ENCODE results near the gene SNX17.

The SNX17 gene

DNA sequence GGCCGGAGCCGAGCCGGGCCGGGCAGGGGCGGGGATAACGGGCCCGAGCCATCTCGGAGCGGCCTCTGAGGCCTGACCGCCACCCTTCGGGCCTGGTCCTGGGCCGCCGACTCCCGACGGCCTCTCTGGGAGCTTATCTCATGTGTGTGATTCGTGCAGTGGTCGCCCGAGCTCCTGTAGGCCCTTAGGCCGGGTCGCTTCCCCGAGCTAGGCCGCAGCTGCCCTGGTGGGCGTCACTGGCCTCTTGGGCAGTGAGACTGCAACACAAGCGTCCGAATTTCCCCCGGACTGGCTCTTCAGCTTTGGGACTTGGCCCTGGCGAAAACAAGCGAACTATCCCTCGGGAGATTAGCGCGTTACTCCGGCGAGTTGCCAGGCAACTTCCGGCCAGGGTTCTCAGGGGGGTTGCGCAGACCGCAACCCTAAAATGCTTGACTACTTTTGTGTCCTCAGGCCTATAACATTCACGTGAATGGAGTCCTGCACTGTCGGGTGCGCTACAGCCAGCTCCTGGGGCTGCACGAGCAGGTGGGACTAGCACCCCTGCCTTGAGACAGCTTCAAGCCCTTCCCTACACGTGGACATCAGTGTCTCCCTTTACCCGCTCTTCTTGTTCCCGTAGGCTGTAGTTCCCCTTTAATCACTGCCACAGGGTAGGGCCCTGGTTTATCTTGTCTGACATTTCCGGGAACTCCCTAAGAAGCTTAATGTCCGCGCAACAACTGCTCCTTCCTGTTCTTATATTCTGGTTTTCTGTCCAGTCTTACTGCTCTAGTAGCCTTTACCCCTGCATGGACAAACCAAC, 602 bp downstream of the SNX17 start:
- TF ChIP-seq ZFX (IDR thresholded peaks at IDR 0.05) (peak; percentile 98), CTCF (conservative IDR thresholded peaks at IDR 0.05) (no peak)
- H3K27ac ChIP-seq: peak overlapping the region; percentile 95

GRCh38 chr2:27372937-27373336, 2.5 kb downstream of the SNX17 start:
- H3K27ac ChIP-seq: no peak overlapping the region
- TF ChIP-seq ZFX (IDR thresholded peaks at IDR 0.05): no peak
- TF ChIP-seq CTCF (conservative IDR thresholded peaks at IDR 0.05): no peak

DNA sequence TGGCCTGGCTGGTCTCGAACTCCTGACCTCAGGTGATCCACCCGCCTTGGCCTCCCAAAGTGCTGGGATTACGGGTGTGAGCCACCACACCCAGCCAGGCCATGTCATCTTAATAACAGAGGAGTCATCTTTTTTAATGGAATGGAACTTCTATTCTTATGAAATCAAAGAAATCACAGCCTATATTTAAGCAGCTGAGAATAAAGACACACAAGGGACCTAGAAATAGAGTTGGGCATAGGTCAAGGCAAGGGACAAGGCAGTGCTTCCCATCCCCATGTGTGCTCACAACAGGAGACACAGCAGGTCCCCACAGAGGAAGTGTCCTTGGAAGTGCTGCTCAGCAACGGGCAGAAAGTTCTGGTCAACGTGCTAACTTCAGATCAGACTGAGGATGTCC, 3.2 kb downstream of the SNX17 start:
- TF ChIP-seq ZFX (IDR thresholded peaks at IDR 0.05) (no peak), CTCF (conservative IDR thresholded peaks at IDR 0.05) (no peak)
- H3K27ac ChIP-seq: no peak overlapping the region

DNA sequence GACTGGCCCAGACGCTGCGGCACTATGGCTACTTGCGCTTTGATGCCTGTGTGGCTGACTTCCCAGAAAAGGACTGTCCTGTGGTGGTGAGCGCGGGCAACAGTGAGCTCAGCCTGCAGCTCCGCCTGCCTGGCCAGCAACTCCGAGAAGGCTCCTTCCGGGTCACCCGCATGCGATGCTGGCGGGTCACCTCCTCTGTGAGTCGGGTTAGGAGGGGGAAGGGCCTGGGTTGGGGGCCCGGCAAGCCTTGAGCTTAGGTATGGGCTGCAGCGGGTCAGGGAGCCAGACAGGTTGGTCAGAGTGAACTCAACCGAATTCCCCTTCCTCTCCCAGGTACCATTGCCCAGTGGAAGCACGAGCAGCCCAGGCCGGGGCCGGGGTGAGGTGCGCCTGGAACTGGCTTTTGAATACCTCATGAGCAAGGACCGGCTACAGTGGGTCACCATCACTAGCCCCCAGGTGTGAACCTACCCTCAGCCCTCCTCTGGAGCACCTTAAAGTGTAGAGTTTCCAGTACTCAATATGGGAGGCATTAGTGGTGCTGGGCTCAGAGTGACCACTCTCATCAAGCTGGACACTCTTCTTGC, 5.2 kb downstream of the SNX17 start:
- no peak for TF ChIP-seq ZFX (IDR thresholded peaks at IDR 0.05)
- no peak for TF ChIP-seq CTCF (conservative IDR thresholded peaks at IDR 0.05)
- H3K27ac ChIP-seq: no peak overlapping the region

GRCh38 chr2:27376151-27376865, 5.9 kb downstream of the SNX17 start:
- peak overlapping the region; percentile 10; the same call in 1 of the 2 replicates for H3K27ac ChIP-seq

GRCh38 chr2:27376866-27377617, 6.6 kb downstream of the SNX17 start:
- no peak for TF ChIP-seq CTCF (conservative IDR thresholded peaks at IDR 0.05)
- TF ChIP-seq ZFX (IDR thresholded peaks at IDR 0.05): no peak
- H3K27ac ChIP-seq: peak overlapping the region; percentile 10; the same call in 1 of the 2 replicates

More at GRCh38 chr2:27376151-27376865, 5.9 kb downstream of the SNX17 start:
- TF ChIP-seq ZFX (IDR thresholded peaks at IDR 0.05): no peak
- no peak for TF ChIP-seq CTCF (conservative IDR thresholded peaks at IDR 0.05)

Measured in C4-2B (cell line).